Measurements from ENCODE around the gene STK33. TPM values are rescaled to one million over a fixed set of nuclear protein-coding genes. Genes with fewer than 3 reads are reported as not detected.

The STK33 gene
- total RNA-seq, 1 experiment from 2014 or later: 3.9 TPM

DNA sequence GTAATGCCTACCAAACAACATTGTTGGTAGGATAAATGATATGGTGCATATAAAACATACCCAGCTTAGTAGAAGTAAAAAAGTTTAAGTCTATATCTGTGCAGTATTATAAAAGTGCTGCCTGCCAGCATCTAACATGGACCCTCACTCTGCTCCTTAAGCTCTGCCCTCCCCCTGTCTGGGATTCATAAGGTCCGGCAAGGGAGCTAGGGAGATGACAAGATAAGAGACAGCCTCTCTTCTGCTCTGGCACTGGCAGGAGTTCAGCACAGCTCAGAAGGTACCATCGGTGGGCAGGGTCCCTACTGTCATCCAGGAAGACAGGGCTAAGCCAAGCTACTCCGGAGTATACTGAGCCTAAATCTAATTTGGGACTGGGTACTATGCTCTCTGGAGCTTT, 45.6 kb upstream of the STK33 start:
- H3K4me1 ChIP-seq (ENCODE audit: control insufficient read depth, insufficient read depth, low read length): no peaks in the 10 kb centered on the region
- no TSS peak for BruUV-seq (replicated peaks)

DNA sequence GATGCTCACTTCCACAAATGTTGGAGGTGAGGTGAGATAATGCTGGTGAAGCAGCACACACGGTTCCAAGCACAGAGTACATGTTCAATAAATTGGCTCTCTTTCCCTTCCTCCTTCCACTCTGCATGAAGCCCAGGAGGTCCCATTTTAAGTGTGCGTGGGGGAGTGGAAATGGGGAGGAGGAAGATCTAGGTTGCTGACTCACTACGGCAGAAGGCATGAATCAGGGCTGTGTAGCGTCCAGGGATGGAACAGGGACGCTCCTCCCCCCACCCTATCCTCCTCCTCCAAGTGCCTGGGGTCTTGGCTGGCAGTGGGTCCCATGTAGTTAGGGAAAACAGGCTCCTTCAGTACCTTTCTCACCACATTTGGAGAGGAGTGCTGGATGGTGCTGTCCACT, 44.3 kb upstream of the STK33 start:
- H3K4me3 ChIP-seq (ENCODE audit: low read depth in 2 of 2, low read length in 2 of 2): no peak overlapping the region
- no peaks in the 10 kb centered on the region for H3K4me1 ChIP-seq (ENCODE audit: control insufficient read depth, insufficient read depth, low read length)
- no TSS peak for BruUV-seq (replicated peaks)
- no peaks in the 10 kb centered on the region for H3K27me3 ChIP-seq (ENCODE audit: control insufficient read depth, insufficient read depth, low read length)
- ChIA-PET CTCF (interaction anchor here (0.6 kb wide), 1 partner anchor 289 kb away, joined by 4 read pairs; no protein-coding TSS in a partner anchor), POLR2A (interaction anchor here (0.6 kb wide), 1 partner anchor 229 kb away, joined by 7 read pairs; no protein-coding TSS in a partner anchor)
- H3K27ac ChIP-seq (ENCODE audit: low read length): no peak overlapping the region
- intact Hi-C loops (cut with micrococcal nuclease; ENCODE audit: unreplicated experiment) (no loop called here), in situ Hi-C loops (cut with HindIII; ENCODE audit: low pct_unique_long_range_greater_than_20kb, low sequenced_read_pairs) (no loop called here)
- DNase-seq (ENCODE audit: low read depth, low spot score): no peak
- peaks cover 11% of the 10 kb centered on the region; the same call in 1 of the 2 replicates for H3K36me3 ChIP-seq (ENCODE audit: control insufficient read depth, insufficient read depth, low read length)
- H3K9me3 ChIP-seq (ENCODE audit: control insufficient read depth, insufficient read depth, low read depth, low read length): no peaks in the 10 kb centered on the region
- TF ChIP-seq TCF7L2 (IDR thresholded peaks at IDR 0.05; ENCODE audit: low read depth, low read length) (no peak), SIN3A (IDR thresholded peaks at IDR 0.05; ENCODE audit: borderline replicate concordance, insufficient read depth, low read depth, low read length) (no peak), POLR2AphosphoS5 (IDR thresholded peaks at IDR 0.05; ENCODE audit: low read depth, low read length) (no peak)
- TF ChIP-seq, protein P1, sequence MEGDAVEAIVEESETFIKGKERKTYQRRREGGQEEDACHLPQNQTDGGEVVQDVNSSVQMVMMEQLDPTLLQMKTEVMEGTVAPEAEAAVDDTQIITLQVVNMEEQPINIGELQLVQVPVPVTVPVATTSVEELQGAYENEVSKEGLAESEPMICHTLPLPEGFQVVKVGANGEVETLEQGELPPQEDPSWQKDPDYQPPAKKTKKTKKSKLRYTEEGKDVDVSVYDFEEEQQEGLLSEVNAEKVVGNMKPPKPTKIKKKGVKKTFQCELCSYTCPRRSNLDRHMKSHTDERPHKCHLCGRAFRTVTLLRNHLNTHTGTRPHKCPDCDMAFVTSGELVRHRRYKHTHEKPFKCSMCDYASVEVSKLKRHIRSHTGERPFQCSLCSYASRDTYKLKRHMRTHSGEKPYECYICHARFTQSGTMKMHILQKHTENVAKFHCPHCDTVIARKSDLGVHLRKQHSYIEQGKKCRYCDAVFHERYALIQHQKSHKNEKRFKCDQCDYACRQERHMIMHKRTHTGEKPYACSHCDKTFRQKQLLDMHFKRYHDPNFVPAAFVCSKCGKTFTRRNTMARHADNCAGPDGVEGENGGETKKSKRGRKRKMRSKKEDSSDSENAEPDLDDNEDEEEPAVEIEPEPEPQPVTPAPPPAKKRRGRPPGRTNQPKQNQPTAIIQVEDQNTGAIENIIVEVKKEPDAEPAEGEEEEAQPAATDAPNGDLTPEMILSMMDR (IDR thresholded peaks at IDR 0.05): no peak
- TF ChIP-seq, protein P2, sequence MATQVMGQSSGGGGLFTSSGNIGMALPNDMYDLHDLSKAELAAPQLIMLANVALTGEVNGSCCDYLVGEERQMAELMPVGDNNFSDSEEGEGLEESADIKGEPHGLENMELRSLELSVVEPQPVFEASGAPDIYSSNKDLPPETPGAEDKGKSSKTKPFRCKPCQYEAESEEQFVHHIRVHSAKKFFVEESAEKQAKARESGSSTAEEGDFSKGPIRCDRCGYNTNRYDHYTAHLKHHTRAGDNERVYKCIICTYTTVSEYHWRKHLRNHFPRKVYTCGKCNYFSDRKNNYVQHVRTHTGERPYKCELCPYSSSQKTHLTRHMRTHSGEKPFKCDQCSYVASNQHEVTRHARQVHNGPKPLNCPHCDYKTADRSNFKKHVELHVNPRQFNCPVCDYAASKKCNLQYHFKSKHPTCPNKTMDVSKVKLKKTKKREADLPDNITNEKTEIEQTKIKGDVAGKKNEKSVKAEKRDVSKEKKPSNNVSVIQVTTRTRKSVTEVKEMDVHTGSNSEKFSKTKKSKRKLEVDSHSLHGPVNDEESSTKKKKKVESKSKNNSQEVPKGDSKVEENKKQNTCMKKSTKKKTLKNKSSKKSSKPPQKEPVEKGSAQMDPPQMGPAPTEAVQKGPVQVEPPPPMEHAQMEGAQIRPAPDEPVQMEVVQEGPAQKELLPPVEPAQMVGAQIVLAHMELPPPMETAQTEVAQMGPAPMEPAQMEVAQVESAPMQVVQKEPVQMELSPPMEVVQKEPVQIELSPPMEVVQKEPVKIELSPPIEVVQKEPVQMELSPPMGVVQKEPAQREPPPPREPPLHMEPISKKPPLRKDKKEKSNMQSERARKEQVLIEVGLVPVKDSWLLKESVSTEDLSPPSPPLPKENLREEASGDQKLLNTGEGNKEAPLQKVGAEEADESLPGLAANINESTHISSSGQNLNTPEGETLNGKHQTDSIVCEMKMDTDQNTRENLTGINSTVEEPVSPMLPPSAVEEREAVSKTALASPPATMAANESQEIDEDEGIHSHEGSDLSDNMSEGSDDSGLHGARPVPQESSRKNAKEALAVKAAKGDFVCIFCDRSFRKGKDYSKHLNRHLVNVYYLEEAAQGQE (IDR thresholded peaks at IDR 0.05; ENCODE audit: insufficient read depth in 1 of 2, low read depth in 2 of 2, low read length in 1 of 2): no peak
- ATAC-seq: no peak

More for the DNA sequence above, 45.6 kb upstream of the STK33 start:
- intact Hi-C loops (cut with micrococcal nuclease; ENCODE audit: unreplicated experiment) (no loop called here), in situ Hi-C loops (cut with HindIII; ENCODE audit: low pct_unique_long_range_greater_than_20kb, low sequenced_read_pairs) (no loop called here)
- no peaks in the 10 kb centered on the region for H3K27me3 ChIP-seq (ENCODE audit: control insufficient read depth, insufficient read depth, low read length)
- H3K9me3 ChIP-seq (ENCODE audit: control insufficient read depth, insufficient read depth, low read depth, low read length): no peaks in the 10 kb centered on the region
- H3K4me3 ChIP-seq (ENCODE audit: low read depth in 2 of 2, low read length in 2 of 2): no peak overlapping the region
- no peak overlapping the region for H3K27ac ChIP-seq (ENCODE audit: low read length)
- H3K36me3 ChIP-seq (ENCODE audit: control insufficient read depth, insufficient read depth, low read length): peaks cover 11% of the 10 kb centered on the region; the same call in 1 of the 2 replicates
- TF ChIP-seq, protein P2 (IDR thresholded peaks at IDR 0.05; ENCODE audit: insufficient read depth in 1 of 2, low read depth in 2 of 2, low read length in 1 of 2): no peak
- TF ChIP-seq SIN3A (IDR thresholded peaks at IDR 0.05; ENCODE audit: borderline replicate concordance, insufficient read depth, low read depth, low read length) (no peak), TCF7L2 (IDR thresholded peaks at IDR 0.05; ENCODE audit: low read depth, low read length) (no peak), POLR2AphosphoS5 (IDR thresholded peaks at IDR 0.05; ENCODE audit: low read depth, low read length) (no peak)
- TF ChIP-seq, protein P1 (IDR thresholded peaks at IDR 0.05): no peak
- DNase-seq (ENCODE audit: low read depth, low spot score): no peak
- ATAC-seq: no peak
- CTCF ChIA-PET: interaction anchor here (0.5 to 0.6 kb wide), 2 partner anchors 178 to 265 kb away, joined by 3 read pairs; no protein-coding TSS in a partner anchor
- POLR2A ChIA-PET: interaction anchor here (1.0 kb wide), 1 partner anchor 18 kb away, joined by 3 read pairs; no protein-coding TSS in a partner anchor

Measured in Panc1 (cell line).